Endothelial cell (in vitro differentiated cells): ENCODE results near the gene POC1A. TPM values are rescaled to one million over a fixed set of nuclear protein-coding genes. Genes with fewer than 3 reads are reported as not detected.

Experiments
- DNase-seq: peaks from one replicate; pipeline ENCODE4 v3.0.0; 2021; ENCODE audit warnings: low spot score
- H3K27ac Mint-ChIP-seq: one replicate; pipeline ENCODE4 v1.8.0; 2021; ENCODE audit warnings: mixed read lengths, inconsistent platforms; ENCODE audit not compliant: unreplicated experiment
- H3K27me3 Mint-ChIP-seq: one replicate; pipeline ENCODE4 v1.8.0; 2021; ENCODE audit warnings: mild to moderate bottlenecking, moderate library complexity, mixed read lengths, inconsistent platforms; ENCODE audit not compliant: unreplicated experiment
- H3K36me3 Mint-ChIP-seq: one replicate; pipeline ENCODE4 v1.8.0; 2021; ENCODE audit warnings: mild to moderate bottlenecking, low read depth, mixed read lengths, inconsistent platforms; ENCODE audit not compliant: unreplicated experiment
- H3K4me1 Mint-ChIP-seq: one replicate; pipeline ENCODE4 v1.8.0; 2021; ENCODE audit warnings: mild to moderate bottlenecking, mixed read lengths, inconsistent platforms; ENCODE audit not compliant: unreplicated experiment
- H3K4me3 Mint-ChIP-seq: one replicate; pipeline ENCODE4 v1.8.0; 2021; ENCODE audit warnings: mild to moderate bottlenecking, mixed read lengths, inconsistent platforms; ENCODE audit not compliant: unreplicated experiment
- H3K9me3 Mint-ChIP-seq: one replicate; pipeline ENCODE4 v1.8.0; 2021; ENCODE audit warnings: mixed read lengths, inconsistent platforms; ENCODE audit not compliant: unreplicated experiment
- total RNA-seq: library from RNA; stranded (reverse); fragmentation: NEBNext Ultra II Directional; extraction: Animal tissue kit (Norgen Biotek cat#: 25700); gene quantifications from one replicate; pipeline ENCODE4 v1.2.1, GENCODE V29; 2021; ENCODE audit not compliant: unreplicated experiment
- TF ChIP-seq, protein P1 (sequence below): fragments of 200-600 bp; sonication (generic); IDR thresholded peaks from one replicate; pipeline ENCODE4 v1.5.0; 2021; ENCODE audit warnings: antibody characterized with exemption; ENCODE audit not compliant: unreplicated experiment

The POC1A gene
- total RNA-seq, 1 donor from 2014 or later = 7.5 TPM

GRCh38 chr3:52146811-52147210 lies 7.4 kb downstream of the POC1A start:
- H3K9me3 Mint-ChIP-seq = no peaks in the 10 kb centered on the region
- H3K36me3 Mint-ChIP-seq = peaks cover 3% of the 10 kb centered on the region
- no peak overlapping the region for H3K27ac Mint-ChIP-seq
- H3K4me1 Mint-ChIP-seq = no peaks in the 10 kb centered on the region
- H3K4me3 Mint-ChIP-seq = no peak overlapping the region
- peaks cover 8% of the 10 kb centered on the region for H3K27me3 Mint-ChIP-seq
- DNase-seq = no peak
- TF ChIP-seq, protein P1, sequence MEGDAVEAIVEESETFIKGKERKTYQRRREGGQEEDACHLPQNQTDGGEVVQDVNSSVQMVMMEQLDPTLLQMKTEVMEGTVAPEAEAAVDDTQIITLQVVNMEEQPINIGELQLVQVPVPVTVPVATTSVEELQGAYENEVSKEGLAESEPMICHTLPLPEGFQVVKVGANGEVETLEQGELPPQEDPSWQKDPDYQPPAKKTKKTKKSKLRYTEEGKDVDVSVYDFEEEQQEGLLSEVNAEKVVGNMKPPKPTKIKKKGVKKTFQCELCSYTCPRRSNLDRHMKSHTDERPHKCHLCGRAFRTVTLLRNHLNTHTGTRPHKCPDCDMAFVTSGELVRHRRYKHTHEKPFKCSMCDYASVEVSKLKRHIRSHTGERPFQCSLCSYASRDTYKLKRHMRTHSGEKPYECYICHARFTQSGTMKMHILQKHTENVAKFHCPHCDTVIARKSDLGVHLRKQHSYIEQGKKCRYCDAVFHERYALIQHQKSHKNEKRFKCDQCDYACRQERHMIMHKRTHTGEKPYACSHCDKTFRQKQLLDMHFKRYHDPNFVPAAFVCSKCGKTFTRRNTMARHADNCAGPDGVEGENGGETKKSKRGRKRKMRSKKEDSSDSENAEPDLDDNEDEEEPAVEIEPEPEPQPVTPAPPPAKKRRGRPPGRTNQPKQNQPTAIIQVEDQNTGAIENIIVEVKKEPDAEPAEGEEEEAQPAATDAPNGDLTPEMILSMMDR = no peak

DNA sequence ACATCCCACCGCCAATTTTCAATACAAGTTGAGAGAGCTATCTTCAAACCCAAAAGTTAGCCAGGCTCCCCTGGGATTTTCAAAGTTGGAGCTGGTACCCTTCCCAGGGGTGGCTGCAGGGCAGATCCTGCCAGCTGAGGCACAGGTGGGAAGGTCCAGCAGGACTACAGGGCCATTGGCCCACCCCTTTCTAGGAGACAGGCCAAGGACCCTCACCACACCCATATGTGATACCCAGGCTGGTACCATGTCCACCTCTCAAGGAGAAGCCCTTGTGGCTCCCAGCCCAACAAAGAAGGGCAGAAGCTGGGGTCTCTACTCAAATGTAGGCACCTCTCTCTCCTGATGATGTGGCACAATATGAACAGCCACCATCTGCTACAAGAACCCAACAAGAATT lies 8.0 kb downstream of the POC1A start:
- Mint-ChIP-seq H3K4me3 (no peak overlapping the region), H3K4me1 (no peaks in the 10 kb centered on the region), H3K9me3 (no peaks in the 10 kb centered on the region), H3K36me3 (peaks cover 3% of the 10 kb centered on the region), H3K27ac (no peak overlapping the region), H3K27me3 (peaks cover 8% of the 10 kb centered on the region)
- TF ChIP-seq, protein P1 = no peak
- no peak for DNase-seq

- H3K9me3 Mint-ChIP-seq = no peaks in the 10 kb centered on the region
- TF ChIP-seq, protein P1 = no peak
- peaks cover 9% of the 10 kb centered on the region for H3K27me3 Mint-ChIP-seq
- no peak overlapping the region for H3K4me3 Mint-ChIP-seq
- H3K4me1 Mint-ChIP-seq = no peaks in the 10 kb centered on the region
- peaks cover 6% of the 10 kb centered on the region for H3K36me3 Mint-ChIP-seq
- DNase-seq = no peak
- H3K27ac Mint-ChIP-seq = no peak overlapping the region
Measured at GRCh38 chr3:52145736-52146110, 8.5 kb downstream of the POC1A start.

- H3K4me3 Mint-ChIP-seq = no peak overlapping the region
- no peak for DNase-seq
- H3K27me3 Mint-ChIP-seq = peaks cover 10% of the 10 kb centered on the region
- no peaks in the 10 kb centered on the region for H3K4me1 Mint-ChIP-seq
- H3K36me3 Mint-ChIP-seq = peaks cover 7% of the 10 kb centered on the region
- no peak overlapping the region for H3K27ac Mint-ChIP-seq
- TF ChIP-seq, protein P1 = no peak
- no peaks in the 10 kb centered on the region for H3K9me3 Mint-ChIP-seq
Measured at GRCh38 chr3:52144796-52145735, 9.2 kb downstream of the POC1A start.
